HepG2 (cell line): Measurements from ENCODE around the gene RBCK1. TPM values are rescaled to one million over a fixed set of nuclear protein-coding genes. Genes with fewer than 3 reads are reported as not detected.

ENCODE experiments used
- ATRX ChIP-seq: sonication (generic); formaldehyde crosslinking; IDR thresholded peaks from 2 replicates; pipeline ENCODE4 v1.4.0; 2020; ENCODE audit warnings: missing genetic modification reagents, borderline replicate concordance
- ELF1 ChIP-seq: sonication (generic); formaldehyde crosslinking; IDR thresholded peaks from 2 replicates; pipeline ENCODE4 v1.4.0; 2020; ENCODE audit warnings: missing genetic modification reagents
- ELF4 ChIP-seq: sonication (generic); formaldehyde crosslinking; IDR thresholded peaks from 2 replicates; pipeline ENCODE4 v1.5.0; 2020; ENCODE audit warnings: missing genetic modification reagents, mild to moderate bottlenecking, moderate library complexity, borderline replicate concordance
- KDM4B ChIP-seq: sonication (generic); formaldehyde crosslinking; IDR thresholded peaks from 2 replicates; pipeline ENCODE4 v1.4.0; 2020; ENCODE audit warnings: missing genetic modification reagents
- NAIF1 ChIP-seq: sonication (generic); formaldehyde crosslinking; IDR thresholded peaks from 2 replicates; pipeline ENCODE4 v1.5.0; 2020; ENCODE audit warnings: mild to moderate bottlenecking, missing genetic modification reagents, borderline replicate concordance
- RORA ChIP-seq: sonication (generic); formaldehyde crosslinking; IDR thresholded peaks from 2 replicates; pipeline ENCODE4 v1.5.0; 2020; ENCODE audit warnings: mild to moderate bottlenecking, missing genetic modification reagents, moderate library complexity
- SATB2 ChIP-seq: sonication (generic); formaldehyde crosslinking; IDR thresholded peaks from 2 replicates; pipeline ENCODE4 v1.5.0; 2020; ENCODE audit warnings: missing genetic modification reagents
- SRF ChIP-seq: IDR thresholded peaks from 2 replicates; pipeline ENCODE4 v1.6.1; 2011; ENCODE audit warnings: mild to moderate bottlenecking, low read depth, low read length, moderate library complexity
- TAF1 ChIP-seq: sonication (generic); formaldehyde crosslinking; IDR thresholded peaks from 2 replicates; pipeline ENCODE4 v1.4.0; 2020; ENCODE audit warnings: missing genetic modification reagents
- TSC22D2 ChIP-seq: sonication (generic); formaldehyde crosslinking; IDR thresholded peaks from 2 replicates; pipeline ENCODE4 v1.5.1; 2020; ENCODE audit warnings: missing genetic modification reagents, mild to moderate bottlenecking, borderline replicate concordance
- USF2 ChIP-seq, 2 experiments: sonication (generic) in 1 of 2; formaldehyde crosslinking in 1 of 2; IDR thresholded peaks; 2 replicates each; pipeline versions ENCODE4 v1.5.1 to v1.6.1; 2011 to 2020; ENCODE audit warnings: borderline replicate concordance in 1 of 2, low read depth in 1 of 2, low read length in 1 of 2, mild to moderate bottlenecking in 1 of 2, missing genetic modification reagents in 1 of 2, moderate library complexity in 1 of 2
- ZFP82 ChIP-seq: sonication (generic); formaldehyde crosslinking; IDR thresholded peaks from 2 replicates; pipeline ENCODE4 v1.5.1; 2020; ENCODE audit warnings: mild to moderate bottlenecking, missing genetic modification reagents, borderline replicate concordance
- ZNF180 ChIP-seq: sonication (generic); formaldehyde crosslinking; IDR thresholded peaks from 2 replicates; pipeline ENCODE4 v1.4.0; 2020; ENCODE audit warnings: low read depth, missing genetic modification reagents, borderline replicate concordance
- ZNF224 ChIP-seq: sonication (generic); formaldehyde crosslinking; IDR thresholded peaks from 2 replicates; pipeline ENCODE4 v1.5.0; 2020; ENCODE audit warnings: mild to moderate bottlenecking, missing genetic modification reagents
- ZNF326 ChIP-seq: sonication (generic); formaldehyde crosslinking; IDR thresholded peaks from 2 replicates; pipeline ENCODE4 v1.4.0; 2020; ENCODE audit warnings: missing genetic modification reagents, borderline replicate concordance
- ZNF343 ChIP-seq: sonication (generic); formaldehyde crosslinking; IDR thresholded peaks from 2 replicates; pipeline ENCODE4 v1.4.0; 2020; ENCODE audit warnings: mild to moderate bottlenecking, missing genetic modification reagents
- ZNF414 ChIP-seq: sonication (generic); formaldehyde crosslinking; IDR thresholded peaks from 2 replicates; pipeline ENCODE4 v1.5.0; 2020; ENCODE audit warnings: missing genetic modification reagents
- ZNF781 ChIP-seq: sonication (generic); formaldehyde crosslinking; IDR thresholded peaks from 2 replicates; pipeline ENCODE4 v1.5.1; 2020; ENCODE audit warnings: borderline replicate concordance, mild to moderate bottlenecking, missing genetic modification reagents; ENCODE audit errors: not compliant biosample characterization
- ZNF879 ChIP-seq: sonication (generic); formaldehyde crosslinking; IDR thresholded peaks from 2 replicates; pipeline ENCODE4 v1.8.1; 2023; ENCODE audit warnings: missing genetic modification reagents
- ZUFSP ChIP-seq: sonication (generic); formaldehyde crosslinking; IDR thresholded peaks from 2 replicates; pipeline ENCODE4 v1.9.0; 2021; ENCODE audit warnings: missing genetic modification reagents, mild to moderate bottlenecking, borderline replicate concordance
- polyA plus RNA-seq, 8 experiments: library from polyadenylated mRNA; depleted of rRNA in 3 of 8; stranded (reverse) in 7 of 8; unstranded in 1 of 8; fragments of >200 nt; fragmentation: Illumina TruSeq in 4 of 8; extraction: Trizol in 4 of 8; gene quantifications; 2 replicates each; pipeline versions ENCODE4 v1.2.1 to v1.2.3, GENCODE V29; 2011 to 2016; ENCODE audit warnings: low read depth in 4 of 8, missing spikeins in 1 of 8, mixed read lengths in 1 of 8; ENCODE audit not compliant: insufficient read depth in 1 of 8
- total RNA-seq, 5 experiments: library from RNA; depleted of rRNA; stranded (reverse); fragments of >200 nt; fragmentation: Illumina TruSeq; extraction: Trizol; gene quantifications; 2 replicates each; pipeline ENCODE4 v1.2.3, GENCODE V29; 2016; ENCODE audit warnings: low read depth in 1 of 5
- TF ChIP-seq, protein P1 (sequence below): sonication (generic); formaldehyde crosslinking; IDR thresholded peaks from 2 replicates; pipeline ENCODE4 v1.5.0; 2020; ENCODE audit warnings: mild to moderate bottlenecking, missing genetic modification reagents

RBCK1 gene
- total and polyA plus RNA-seq, 2 of the 13 experiments (the other 11 are each of a cell fraction or from before 2014, with no cell fraction given) = 149 to 215 TPM

- TF ChIP-seq TSC22D2 (no peak), SRF (no peak), USF2 (IDR thresholded peaks at IDR 0.05; ENCODE audit: low read depth, low read length) (no peak), USF2 (CRISPR knock-in tag; IDR thresholded peaks at IDR 0.05; ENCODE audit: borderline replicate concordance) (no peak), ZNF414 (0 out of 2 replicates have a peak, but pooled peaks have one; percentile 18), SATB2 (CRISPR knock-in tag) (0 out of 2 replicates have a peak, but pooled peaks have one; percentile 37), ZFP82 (no peak), ZUFSP (no peak), ZNF224 (CRISPR knock-in tag) (peak; percentile 16; the same call in 1 of the 2 replicates), ZNF180 (CRISPR knock-in tag) (no peak), ATRX (no peak), ELF4 (0 out of 2 replicates have a peak, but pooled peaks have one; percentile 35), ELF1 (CRISPR knock-in tag) (peak; percentile 28; the same call in 1 of the 2 replicates), ZNF343 (CRISPR knock-in tag) (0 out of 2 replicates have a peak, but pooled peaks have one; percentile 5), ZNF879 (CRISPR knock-in tag) (no peak), ZNF326 (0 out of 2 replicates have a peak, but pooled peaks have one; percentile 60), TAF1 (CRISPR knock-in tag) (no peak), ZNF781 (CRISPR knock-in tag) (peak; percentile 60), KDM4B (CRISPR knock-in tag) (no peak), RORA (no peak), NAIF1 (0 out of 2 replicates have a peak, but pooled peaks have one; percentile 43)
- TF ChIP-seq, protein P1, sequence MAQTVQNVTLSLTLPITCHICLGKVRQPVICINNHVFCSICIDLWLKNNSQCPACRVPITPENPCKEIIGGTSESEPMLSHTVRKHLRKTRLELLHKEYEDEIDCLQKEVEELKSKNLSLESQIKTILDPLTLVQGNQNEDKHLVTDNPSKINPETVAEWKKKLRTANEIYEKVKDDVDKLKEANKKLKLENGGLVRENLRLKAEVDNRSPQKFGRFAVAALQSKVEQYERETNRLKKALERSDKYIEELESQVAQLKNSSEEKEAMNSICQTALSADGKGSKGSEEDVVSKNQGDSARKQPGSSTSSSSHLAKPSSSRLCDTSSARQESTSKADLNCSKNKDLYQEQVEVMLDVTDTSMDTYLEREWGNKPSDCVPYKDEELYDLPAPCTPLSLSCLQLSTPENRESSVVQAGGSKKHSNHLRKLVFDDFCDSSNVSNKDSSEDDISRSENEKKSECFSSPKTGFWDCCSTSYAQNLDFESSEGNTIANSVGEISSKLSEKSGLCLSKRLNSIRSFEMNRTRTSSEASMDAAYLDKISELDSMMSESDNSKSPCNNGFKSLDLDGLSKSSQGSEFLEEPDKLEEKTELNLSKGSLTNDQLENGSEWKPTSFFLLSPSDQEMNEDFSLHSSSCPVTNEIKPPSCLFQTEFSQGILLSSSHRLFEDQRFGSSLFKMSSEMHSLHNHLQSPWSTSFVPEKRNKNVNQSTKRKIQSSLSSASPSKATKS (CRISPR knock-in tag) = peak; percentile 63; the same call in 1 of the 2 replicates
These were observed 10.5 kb upstream of the RBCK1 start (continued) for GRCh38 chr20:397432-398237.
